Measurements from ENCODE around the gene CDKN2A. TPM values are rescaled to one million over a fixed set of nuclear protein-coding genes. Genes with fewer than 3 reads are reported as not detected.

The CDKN2A gene
- total and polyA plus RNA-seq, 9 of the 15 experiments (the other 6 are each of a cell fraction or from before 2014, with no cell fraction given) = not detected

- TF ChIP-seq ILK (tag; IDR thresholded peaks at IDR 0.05; ENCODE audit: borderline replicate concordance, low read depth) = no peak
- TF ChIP-seq RBM25 (IDR thresholded peaks at IDR 0.05; ENCODE audit: low read depth, low read length, severe bottlenecking) = no peak
- Histone ChIP-seq H3K4me1 (replicated peaks in 1 of 2; ENCODE audit: control insufficient read depth in 2 of 2, insufficient read depth in 2 of 2, low read length in 2 of 2) (no peaks in the 10 kb centered on the region), H3K9me3 (replicated peaks; ENCODE audit: control insufficient read depth, insufficient read depth, low read depth, low read length) (no peaks in the 10 kb centered on the region), H3K4me2 (ENCODE audit: insufficient read depth, low read length) (no peak overlapping the region), H3K36me3 (ENCODE audit: control insufficient read depth, insufficient read depth, low read length) (no peaks in the 10 kb centered on the region), H3K9ac (ENCODE audit: insufficient read depth in 1 of 2, low read depth in 2 of 2, low read length in 2 of 2) (no peak overlapping the region), H3K4me3 (no peak overlapping the region), H3K79me2 (ENCODE audit: control insufficient read depth, insufficient read depth, low read length) (no peaks in the 10 kb centered on the region), H4K20me1 (replicated peaks; ENCODE audit: control insufficient read depth, insufficient read depth, low read length) (no peaks in the 10 kb centered on the region), H3K9me1 (ENCODE audit: control insufficient read depth, insufficient read depth, low read length) (no peaks in the 10 kb centered on the region), H3K27me3 (ENCODE audit: control insufficient read depth in 2 of 2, insufficient read depth in 2 of 2, low read length in 2 of 2) (no peaks in the 10 kb centered on the region), H3K27ac (ENCODE audit: extremely low read depth, low read depth, low read length) (no peak overlapping the region), H2AFZ (ENCODE audit: low read depth, low read length) (no peak overlapping the region)
- ChIA-PET POLR2A (no interaction called here), CTCF (ENCODE audit: low intra/inter-chr PET ratio) (no interaction called here)
- ATAC-seq (no peak), DNase-seq (ENCODE audit: extremely low read depth in 1 of 4, low spot score in 3 of 4) (no peak), FAIRE-seq (no peak)
- BruUV-seq (replicated peaks) = no TSS peak
- in situ Hi-C loops (cut with MboI) = no loop called here
- no CpG with 5 or more reads among the region's 6 CpGs for WGBS (ENCODE audit: insufficient coverage, low coverage, missing lambda C conversion rate)
- intact Hi-C loops (cut with micrococcal nuclease) = no loop called here
Measured at GRCh38 chr9:22009506-22009867, 15.3 kb upstream of the CDKN2A start.

- no peak within 1 kb of the TSS for H3K4me2 ChIP-seq (ENCODE audit: insufficient read depth, low read length)
- ChIA-PET CTCF (ENCODE audit: low intra/inter-chr PET ratio) (no interaction called here), POLR2A (no interaction called here)
- H3K27me3 ChIP-seq (ENCODE audit: control insufficient read depth in 2 of 2, insufficient read depth in 2 of 2, low read length in 2 of 2) = no peaks in the 10 kb centered on the region
- H3K9me3 ChIP-seq (replicated peaks; ENCODE audit: control insufficient read depth, insufficient read depth, low read depth, low read length) = no peaks in the 10 kb centered on the region
- H3K9me1 ChIP-seq (ENCODE audit: control insufficient read depth, insufficient read depth, low read length) = no peaks in the 10 kb centered on the region
- H3K36me3 ChIP-seq (ENCODE audit: control insufficient read depth, insufficient read depth, low read length) = no peaks in the 10 kb centered on the region
- no TSS peak for BruUV-seq (replicated peaks)
- no peak for DNase-seq (ENCODE audit: extremely low read depth in 1 of 4, low spot score in 3 of 4)
- no peak within 1 kb of the TSS for H3K27ac ChIP-seq (ENCODE audit: extremely low read depth, low read depth, low read length)
- no peak within 1 kb of the TSS for H3K4me3 ChIP-seq
- no peaks in the 10 kb centered on the region for H3K4me1 ChIP-seq (replicated peaks in 1 of 2; ENCODE audit: control insufficient read depth in 2 of 2, insufficient read depth in 2 of 2, low read length in 2 of 2)
- H4K20me1 ChIP-seq (replicated peaks; ENCODE audit: control insufficient read depth, insufficient read depth, low read length) = no peaks in the 10 kb centered on the region
- no peak within 1 kb of the TSS for H3K9ac ChIP-seq (ENCODE audit: insufficient read depth in 1 of 2, low read depth in 2 of 2, low read length in 2 of 2)
- in situ Hi-C loops (cut with MboI) = no loop called here
- no peaks in the 10 kb centered on the region for H3K79me2 ChIP-seq (ENCODE audit: control insufficient read depth, insufficient read depth, low read length)
- no peak for FAIRE-seq
- no CpG with 5 or more reads among the region's 86 CpGs for WGBS (ENCODE audit: insufficient coverage, low coverage, missing lambda C conversion rate)
- intact Hi-C loops (cut with micrococcal nuclease) = no loop called here
- no peak for ATAC-seq
- no peak within 1 kb of the TSS for H2AFZ ChIP-seq (ENCODE audit: low read depth, low read length)
- no peak for TF ChIP-seq EHMT2 (IDR thresholded peaks at IDR 0.05)
- TF ChIP-seq CC2D1A (IDR thresholded peaks at IDR 0.05) = no peak
- TF ChIP-seq SIX5 (IDR thresholded peaks at IDR 0.05; ENCODE audit: borderline replicate concordance in 1 of 2, insufficient read depth in 1 of 2, low read depth in 1 of 2, low read length in 2 of 2) = no peak
- TF ChIP-seq CREM (IDR thresholded peaks at IDR 0.05; ENCODE audit: low read depth) = no peak
- no peak for TF ChIP-seq HDAC3 (IDR thresholded peaks at IDR 0.05; ENCODE audit: borderline replicate concordance, partially characterized antibody)
- no peak for TF ChIP-seq POLR2G (IDR thresholded peaks at IDR 0.05; ENCODE audit: low read depth, low read length)
- no peak for TF ChIP-seq COPS2 (conservative IDR thresholded peaks at IDR 0.05)
- TF ChIP-seq NR2F6 (CRISPR knock-in tag; IDR thresholded peaks at IDR 0.05) = no peak
- TF ChIP-seq NFE2L1 (tag; IDR thresholded peaks at IDR 0.05; ENCODE audit: borderline replicate concordance, low read depth) = no peak
- TF ChIP-seq MAFF (IDR thresholded peaks at IDR 0.05; ENCODE audit: low read length) = no peak
- TF ChIP-seq PHF21A (IDR thresholded peaks at IDR 0.05; ENCODE audit: borderline replicate concordance, low read depth) = no peak
- TF ChIP-seq HMG20B (CRISPR knock-in tag; IDR thresholded peaks at IDR 0.05) = no peak
- no peak for TF ChIP-seq NEUROD1 (IDR thresholded peaks at IDR 0.05; ENCODE audit: borderline replicate concordance, low read depth, low read length, partially characterized antibody)
- no peak for TF ChIP-seq SOX6 (IDR thresholded peaks at IDR 0.05)
- no peak for TF ChIP-seq SMARCB1 (IDR thresholded peaks at IDR 0.05; ENCODE audit: insufficient read length, low read depth)
- TF ChIP-seq BRD9 (IDR thresholded peaks at IDR 0.05; ENCODE audit: low read depth, partially characterized antibody) = no peak
- TF ChIP-seq RAD51 (IDR thresholded peaks at IDR 0.05; ENCODE audit: borderline replicate concordance, low read depth) = no peak
Measured at GRCh38 chr9:22008717-22009505, 14.7 kb upstream of the CDKN2A start, which contains the start of gene CDKN2B. Gene CDKN2B (minus strand): TSS chr9:22009305. CDS start chr9:22008953, 352 bp downstream.

Data from K562 (cell line).